H9 (cell line): ENCODE data around the gene DLD. TPM values are rescaled to one million over a fixed set of nuclear protein-coding genes. Genes with fewer than 3 reads are reported as not detected.
"Not testable (repeated sequence)": the region's sequence is repeated elsewhere in the genome, so short reads cannot be mapped to it uniquely, and the experiment has no call there.

Source experiments
- DNase-seq: peaks from one replicate; pipeline ENCODE4 v3.0.0-alpha.2; 2017
- H2AFZ ChIP-seq: one replicate; pipeline ENCODE4 v1.6.1; 2013; ENCODE audit warnings: mild to moderate bottlenecking, low read length, control low read depth, moderate library complexity
- H2AK5ac ChIP-seq: 2 replicates; pipeline ENCODE4 v1.6.1; 2013; ENCODE audit warnings: low read length, control low read depth, mixed read lengths; ENCODE audit not compliant: insufficient read length
- H2BK120ac ChIP-seq: one replicate; pipeline ENCODE4 v1.6.1; 2013; ENCODE audit warnings: low read depth, mild to moderate bottlenecking, low read length, control low read depth, inconsistent platforms; ENCODE audit not compliant: poor library complexity, severe bottlenecking
- H2BK12ac ChIP-seq: 2 replicates; pipeline ENCODE4 v1.6.1; 2013; ENCODE audit warnings: low read length, control low read depth, mixed read lengths, low read depth; ENCODE audit not compliant: insufficient read length
- H2BK15ac ChIP-seq: 2 replicates; pipeline ENCODE4 v1.6.1; 2013; ENCODE audit warnings: low read depth, low read length, control low read depth
- H2BK20ac ChIP-seq: one replicate; pipeline ENCODE4 v1.6.1; 2013; ENCODE audit warnings: low read depth, mild to moderate bottlenecking, low read length, control low read depth, inconsistent platforms; ENCODE audit not compliant: poor library complexity, severe bottlenecking
- H2BK5ac ChIP-seq: 2 replicates; pipeline ENCODE4 v1.6.1; 2013; ENCODE audit warnings: low read length, control low read depth, mixed read lengths; ENCODE audit not compliant: insufficient read length
- H3K14ac ChIP-seq: 2 replicates; pipeline ENCODE4 v1.6.1; 2013; ENCODE audit warnings: low read length, control low read depth; ENCODE audit not compliant: insufficient read depth
- H3K18ac ChIP-seq: 2 replicates; pipeline ENCODE4 v1.6.1; 2013; ENCODE audit warnings: low read depth, mild to moderate bottlenecking, mixed read lengths, low read length, control low read depth; ENCODE audit not compliant: insufficient read length
- H3K23ac ChIP-seq: 2 replicates; pipeline ENCODE4 v1.6.1; 2013; ENCODE audit warnings: low read length, control low read depth, mixed read lengths, low read depth; ENCODE audit not compliant: insufficient read length
- H3K23me2 ChIP-seq: 2 replicates; pipeline ENCODE4 v1.6.1; 2013; ENCODE audit warnings: low read depth, mild to moderate bottlenecking, mixed read lengths, low read length, control low read depth; ENCODE audit not compliant: insufficient read length, poor library complexity, severe bottlenecking
- H3K27ac ChIP-seq: 2 replicates; pipeline ENCODE4 v1.5.1; 2013; ENCODE audit warnings: low read length, control low read depth, mixed read lengths, low read depth; ENCODE audit not compliant: insufficient read length
- H3K27me3 ChIP-seq: 2 replicates; pipeline ENCODE4 v1.6.1; 2013; ENCODE audit warnings: low read length, control low read depth, inconsistent platforms; ENCODE audit not compliant: insufficient read depth
- H3K4ac ChIP-seq: 2 replicates; pipeline ENCODE4 v1.6.1; 2013; ENCODE audit warnings: low read depth, mild to moderate bottlenecking, control low read depth, inconsistent platforms, low read length, moderate library complexity
- H3K4me1 ChIP-seq: 2 replicates; pipeline ENCODE4 v1.6.1; 2013; ENCODE audit warnings: low read length, control low read depth, inconsistent platforms; ENCODE audit not compliant: insufficient read depth
- H3K4me2 ChIP-seq: 2 replicates; pipeline ENCODE4 v1.6.1; 2013; ENCODE audit warnings: low read length, control low read depth, mixed read lengths; ENCODE audit not compliant: insufficient read length, insufficient read depth
- H3K56ac ChIP-seq: 2 replicates; pipeline ENCODE4 v1.6.1; 2013; ENCODE audit warnings: low read depth, mild to moderate bottlenecking, mixed read lengths, low read length, control low read depth; ENCODE audit not compliant: insufficient read length
- H3K79me1 ChIP-seq: 2 replicates; pipeline ENCODE4 v1.6.1; 2013; ENCODE audit warnings: low read depth, mild to moderate bottlenecking, moderate library complexity, low read length, control low read depth, inconsistent platforms; ENCODE audit not compliant: insufficient read depth, poor library complexity, severe bottlenecking
- H3K79me2 ChIP-seq: 2 replicates; pipeline ENCODE4 v1.6.1; 2013; ENCODE audit warnings: low read length, control low read depth, inconsistent platforms; ENCODE audit not compliant: insufficient read depth
- H3K9ac ChIP-seq: 2 replicates; pipeline ENCODE4 v1.6.1; 2013; ENCODE audit warnings: low read length, control low read depth, mixed read lengths; ENCODE audit not compliant: insufficient read length; ENCODE audit errors: extremely low read depth
- H3K9me3 ChIP-seq: one replicate; pipeline ENCODE4 v1.6.1; 2013; ENCODE audit warnings: low read depth, low read length, inconsistent platforms; ENCODE audit not compliant: control insufficient read depth
- H3T11ph ChIP-seq: one replicate; pipeline ENCODE4 v1.6.1; 2013; ENCODE audit warnings: mild to moderate bottlenecking, low read length, control low read depth, inconsistent platforms
- H4K20me1 ChIP-seq: one replicate; pipeline ENCODE4 v1.6.1; 2013; ENCODE audit not compliant: control insufficient read depth, insufficient read length, insufficient read depth
- H4K5ac ChIP-seq: 2 replicates; pipeline ENCODE4 v1.6.1; 2013; ENCODE audit warnings: low read depth, mild to moderate bottlenecking, mixed read lengths, low read length, control low read depth; ENCODE audit not compliant: insufficient read length
- H4K8ac ChIP-seq: replicated peaks from 2 replicates; pipeline ENCODE4 v1.6.1; 2013; ENCODE audit warnings: low read length, control low read depth, mixed read lengths, low read depth; ENCODE audit not compliant: insufficient read length
- H4K91ac ChIP-seq: 2 replicates; pipeline ENCODE4 v1.6.1; 2013; ENCODE audit warnings: low read depth, mild to moderate bottlenecking, moderate library complexity, mixed read lengths, low read length, control low read depth; ENCODE audit not compliant: insufficient read length
- H3K27ac Mint-ChIP-seq, 3 experiments: 2 replicates in 2 of 3; 3 replicates in 1 of 3; pipeline ENCODE4 v1.8.0; 2020 to 2021; ENCODE audit warnings: mixed read lengths in 3 of 3, mild to moderate bottlenecking in 1 of 3, moderate library complexity in 1 of 3
- H3K27me3 Mint-ChIP-seq: 2 replicates; pipeline ENCODE4 v1.8.0; 2021; ENCODE audit warnings: low read depth, mild to moderate bottlenecking, moderate library complexity, mixed read lengths
- H3K36me3 Mint-ChIP-seq, 3 experiments: 2 replicates in 2 of 3; 3 replicates in 1 of 3; pipeline ENCODE4 v1.8.0; 2020 to 2021; ENCODE audit warnings: low read depth in 3 of 3, mixed read lengths in 3 of 3; ENCODE audit not compliant: insufficient read depth in 1 of 3
- H3K4me1 Mint-ChIP-seq, 2 experiments: 2 replicates each; pipeline ENCODE4 v1.8.0; 2020; ENCODE audit warnings: mixed read lengths in 2 of 2
- H3K4me3 Mint-ChIP-seq, 2 experiments: 2 replicates in 1 of 2; 3 replicates in 1 of 2; pipeline ENCODE4 v1.8.0; 2020 to 2021; ENCODE audit warnings: mild to moderate bottlenecking in 2 of 2, mixed read lengths in 2 of 2, moderate library complexity in 1 of 2
- H3K9me3 Mint-ChIP-seq, 2 experiments: 2 replicates in 1 of 2; 3 replicates in 1 of 2; pipeline ENCODE4 v1.8.0; 2020; ENCODE audit warnings: mild to moderate bottlenecking in 2 of 2, mixed read lengths in 2 of 2, moderate library complexity in 1 of 2
- CTCF ChIP-seq: fragments of 200-600 bp; sonication (generic); conservative IDR thresholded peaks from 3 replicates; pipeline ENCODE4 v1.8.0; 2021; ENCODE audit warnings: antibody characterized with exemption, mild to moderate bottlenecking
- WGBS: extraction: QIAGEN DNeasy Blood & Tissue Kit; methylation state at CpG from one replicate; pipeline ENCODE4 v1.1.7; 2013; ENCODE audit warnings: missing lambda C conversion rate, low lambda C conversion rate, mixed read lengths; ENCODE audit not compliant: insufficient read length; ENCODE audit errors: extremely low coverage; 5-methylcytosine and 5-hydroxymethylcytosine counted together
- total RNA-seq: library from RNA; stranded (reverse); gene quantifications from 2 replicates; pipeline ENCODE4 v1.2.1, GENCODE V29; 2021

The DLD gene
- total RNA-seq, 1 experiment from 2014 or later = 93.7 TPM

DNA sequence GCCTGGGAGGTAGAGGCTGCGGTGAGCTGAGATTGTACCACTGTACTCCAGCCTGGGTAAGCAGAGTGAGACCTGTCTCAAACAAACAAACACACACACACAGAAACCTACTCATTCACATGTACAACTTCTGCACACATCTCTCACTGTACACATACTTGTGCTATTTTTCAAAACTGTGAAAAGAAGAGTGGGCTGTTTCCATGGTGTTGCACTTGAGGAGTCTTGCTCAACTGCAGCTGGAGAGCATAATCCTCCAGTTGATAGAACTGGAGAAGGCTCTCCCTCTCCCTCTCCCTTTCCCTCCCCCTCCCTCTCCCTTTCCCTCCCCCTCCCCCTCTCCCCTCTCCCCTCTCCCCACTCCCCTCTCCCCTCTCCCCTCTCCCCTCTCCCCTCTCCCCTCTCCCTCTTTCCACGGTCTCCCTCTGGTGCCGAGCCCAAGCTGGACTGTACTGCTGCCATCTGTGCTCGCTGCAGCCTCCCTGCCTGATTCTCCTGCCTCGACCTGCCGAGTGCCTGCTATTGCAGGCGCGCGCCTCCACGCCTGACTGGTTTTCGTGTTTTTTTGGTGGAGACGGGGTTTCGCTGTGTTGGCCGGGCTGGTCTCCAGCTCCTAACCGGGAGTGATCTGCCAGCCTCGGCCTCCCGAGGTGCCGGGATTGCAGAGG, 43.7 kb upstream of the DLD start:
- TF ChIP-seq CTCF = no peak

GRCh38 chr7:107847836-107848175, 43.2 kb upstream of the DLD start:
- not testable (repeated sequence) for H4K91ac ChIP-seq, H3K9ac ChIP-seq, H3K36me3 Mint-ChIP-seq, H3K23me2 ChIP-seq, H2BK15ac ChIP-seq, H3K4me3 Mint-ChIP-seq, H2AK5ac ChIP-seq, H2BK20ac ChIP-seq, H3K9me3 ChIP-seq, H4K20me1 ChIP-seq, H3K79me2 ChIP-seq, H2AFZ ChIP-seq, H3K27me3 ChIP-seq, H3K18ac ChIP-seq, H3K4me1 ChIP-seq, H3K27me3 Mint-ChIP-seq, H2BK12ac ChIP-seq, H3K79me1 ChIP-seq, H4K8ac ChIP-seq, H3K27ac Mint-ChIP-seq, H4K5ac ChIP-seq, H3K14ac ChIP-seq, H3K4me2 ChIP-seq, H3T11ph ChIP-seq, H3K4ac ChIP-seq, DNase-seq, H3K27ac ChIP-seq, H2BK5ac ChIP-seq, H3K23ac ChIP-seq, H3K4me1 Mint-ChIP-seq, H2BK120ac ChIP-seq, H3K56ac ChIP-seq
- peaks cover 15 to 16% of the 10 kb centered on the region in 2 experiments; a peak in 4 of 5 replicates for H3K9me3 Mint-ChIP-seq
- no CpG with 5 or more reads among the region's 20 CpGs for WGBS

More for the DNA sequence above, 43.7 kb upstream of the DLD start:
- H2BK120ac ChIP-seq = no peak overlapping the region
- no peak overlapping the region for H2BK20ac ChIP-seq
- no peak overlapping the region for H3K14ac ChIP-seq
- H3K27ac Mint-ChIP-seq = no peak overlapping the region
- no CpG with 5 or more reads among the region's 18 CpGs for WGBS
- no peak overlapping the region for H3K56ac ChIP-seq
- no peak overlapping the region for H4K8ac ChIP-seq
- H3K18ac ChIP-seq = no peak overlapping the region
- H3K4ac ChIP-seq = no peak overlapping the region
- H3K27me3 Mint-ChIP-seq = no peaks in the 10 kb centered on the region
- H3K9me3 Mint-ChIP-seq = peaks cover 15 to 16% of the 10 kb centered on the region in 2 experiments; a peak in 4 of 5 replicates
- no peaks in the 10 kb centered on the region for H3K27me3 ChIP-seq
- H3K23ac ChIP-seq = no peak overlapping the region
- H2BK5ac ChIP-seq = no peak overlapping the region
- H3K9ac ChIP-seq = no peak overlapping the region
- H3K36me3 Mint-ChIP-seq = peaks cover 0 to 2% (median 0%) of the 10 kb centered on the region in 3 experiments; a peak in 2 of 7 replicates
- no peak overlapping the region for H3K27ac ChIP-seq
- no peaks in the 10 kb centered on the region for H4K20me1 ChIP-seq
- H4K91ac ChIP-seq = no peak overlapping the region
- H3K23me2 ChIP-seq = no peaks in the 10 kb centered on the region
- no peaks in the 10 kb centered on the region for H3K4me1 ChIP-seq
- H2BK15ac ChIP-seq = no peak overlapping the region
- no peaks in the 10 kb centered on the region for H3K79me2 ChIP-seq
- no peak overlapping the region for H3K4me3 Mint-ChIP-seq
- DNase-seq = no peak
- H3K4me1 Mint-ChIP-seq = peaks cover 3% of the 10 kb centered on the region in 2 experiments; a peak in 2 of 4 replicates
- H2AFZ ChIP-seq = no peak overlapping the region
- no peak overlapping the region for H3K4me2 ChIP-seq
- no peak overlapping the region for H3T11ph ChIP-seq
- H4K5ac ChIP-seq = no peak overlapping the region
- H2BK12ac ChIP-seq = no peak overlapping the region
- H3K79me1 ChIP-seq = no peaks in the 10 kb centered on the region
- no peak overlapping the region for H2AK5ac ChIP-seq
- H3K9me3 ChIP-seq = no peaks in the 10 kb centered on the region
